DMS153 treated with DMSO at 0.1 percent for 48 hours (cell line): ENCODE data around the gene FNDC1.
A peak's percentile ranks its signal among the peaks of the same experiment; 100 is the strongest.
"Not testable (repeated sequence)": the region's sequence is repeated elsewhere in the genome, so short reads cannot be mapped to it uniquely, and the experiment has no call there.

Experiments used
- DNase-seq: peaks from one replicate; lab custom pipeline; 2025; ENCODE audit not compliant: unreplicated experiment; lab: John Stamatoyannopoulos, UW

The FNDC1 gene

DNA sequence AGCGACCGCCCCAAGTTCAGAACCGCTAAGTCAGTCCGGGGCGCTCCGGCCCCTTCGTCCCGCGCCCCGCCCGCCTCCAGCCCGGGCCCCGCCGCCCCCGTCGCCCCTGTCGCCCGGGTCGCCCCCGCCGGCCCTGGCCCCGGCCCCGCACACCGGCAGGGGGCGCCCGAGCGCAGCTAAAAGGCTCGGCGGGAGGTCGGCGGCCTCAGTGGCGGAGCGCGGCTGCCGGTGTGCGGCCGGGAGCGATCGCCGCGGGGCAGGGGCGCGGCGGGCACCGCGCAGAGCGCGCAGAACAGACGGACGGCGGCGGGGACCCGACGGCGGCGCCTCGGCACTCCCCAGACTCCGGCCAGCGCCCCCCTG is at the start of gene FNDC1:
TSS of gene FNDC1 (plus strand) at position 208 of the 363 bp plus-strand sequence. CDS start 197 bp downstream, outside the sequence.
- no peak for DNase-seq

GRCh38 chr6:159119791-159120190 is 49.4 kb upstream of the FNDC1 start:
- no peak for DNase-seq

- no peak for DNase-seq
These were observed 47.7 kb upstream of the FNDC1 start for GRCh38 chr6:159121486-159121885.

DNA sequence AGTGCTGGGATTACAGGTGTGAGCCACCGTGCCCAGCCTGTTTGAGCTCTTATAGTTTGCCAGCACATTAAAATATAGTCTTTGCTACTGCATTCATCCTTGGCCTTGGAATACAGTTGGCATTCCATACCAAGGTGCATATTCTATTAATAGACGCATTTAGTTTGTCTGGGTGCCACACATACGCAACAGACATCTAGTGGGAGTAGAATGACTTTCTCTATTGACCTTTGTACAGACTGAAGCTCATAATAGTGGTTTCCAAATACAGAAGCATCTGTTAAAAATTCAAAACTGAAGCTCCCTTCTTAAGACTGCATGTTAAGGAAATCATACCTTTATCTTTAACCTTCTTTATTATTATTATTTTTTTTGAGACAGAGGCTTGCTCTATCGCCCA is 46.7 kb upstream of the FNDC1 start:
- DNase-seq, result no peak

DNA sequence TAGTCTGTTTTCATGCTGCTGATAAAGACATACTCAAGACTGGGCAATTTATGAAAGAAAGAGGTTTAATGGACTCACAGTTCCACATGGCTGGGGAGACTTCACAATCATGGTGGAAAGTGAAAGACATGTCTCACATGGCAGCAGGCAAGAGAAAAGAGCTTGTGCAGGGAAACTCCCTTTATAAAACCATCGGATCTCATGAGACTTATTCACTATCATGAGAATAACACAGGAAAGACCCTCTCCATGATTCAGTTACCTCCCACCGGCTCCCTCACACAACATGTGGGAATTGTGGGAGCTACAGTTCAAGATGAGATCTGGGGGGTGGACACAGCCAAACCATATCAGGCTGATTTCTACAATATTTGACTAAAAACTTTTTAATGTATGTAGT is 45.4 kb upstream of the FNDC1 start:
- not testable (repeated sequence) for DNase-seq

DNA sequence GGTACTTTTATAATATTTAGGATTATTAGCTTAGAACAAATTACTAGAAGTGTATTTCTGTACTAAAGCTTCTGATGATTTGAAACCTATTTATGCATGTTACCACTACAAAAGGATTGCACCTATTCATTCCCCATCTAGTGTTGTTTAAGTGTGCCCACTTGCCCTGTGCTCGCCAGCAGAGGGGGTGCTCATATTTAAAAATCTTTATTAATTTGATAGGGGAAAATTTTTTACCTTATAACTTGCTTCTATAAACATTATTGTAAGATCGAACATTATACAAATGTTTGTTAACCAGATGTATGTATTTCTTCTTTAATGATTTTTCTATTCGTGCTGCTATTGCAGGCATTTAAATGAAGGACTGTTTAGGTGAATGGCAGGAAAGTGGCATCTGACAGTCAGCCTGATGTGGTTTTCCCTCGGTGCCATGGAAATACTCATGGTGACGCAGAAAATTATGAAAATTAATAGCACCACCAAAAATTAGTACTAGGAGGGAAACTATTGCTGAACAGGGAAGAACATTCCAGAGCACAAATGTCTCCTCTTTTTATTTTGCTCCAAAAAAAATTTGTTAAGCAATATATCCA is 44.1 kb upstream of the FNDC1 start:
- no peak for DNase-seq

GRCh38 chr6:159125951-159126352 is 43.2 kb upstream of the FNDC1 start:
- DNase-seq, result no peak

GRCh38 chr6:159126590-159126989 is 42.6 kb upstream of the FNDC1 start:
- DNase-seq, result no peak

DNA sequence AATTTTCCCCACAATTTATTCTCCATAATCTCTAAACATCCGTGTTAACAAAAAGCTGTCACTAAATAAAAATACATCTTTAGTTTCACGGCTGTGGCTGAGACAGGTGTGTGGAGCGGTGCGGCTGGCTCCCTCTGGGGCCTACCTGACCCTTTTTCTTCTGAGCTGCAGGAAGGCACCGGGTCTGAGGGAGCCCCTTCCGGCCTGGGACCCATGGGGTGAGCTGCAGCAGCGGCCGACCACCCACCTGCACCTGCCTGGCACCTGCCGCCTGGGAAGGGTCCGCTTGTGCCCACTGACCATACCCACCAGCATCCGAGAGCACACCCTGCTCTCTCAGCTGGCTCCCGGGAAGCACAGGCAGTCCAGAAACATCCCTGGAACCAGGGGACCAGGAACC is 41.5 kb upstream of the FNDC1 start:
- no peak for DNase-seq

- no peak for DNase-seq
These were observed 40.2 kb upstream of the FNDC1 start for GRCh38 chr6:159128978-159129377.

- no peak for DNase-seq
These were observed 38.4 kb upstream of the FNDC1 start for GRCh38 chr6:159130846-159131245.

DNA sequence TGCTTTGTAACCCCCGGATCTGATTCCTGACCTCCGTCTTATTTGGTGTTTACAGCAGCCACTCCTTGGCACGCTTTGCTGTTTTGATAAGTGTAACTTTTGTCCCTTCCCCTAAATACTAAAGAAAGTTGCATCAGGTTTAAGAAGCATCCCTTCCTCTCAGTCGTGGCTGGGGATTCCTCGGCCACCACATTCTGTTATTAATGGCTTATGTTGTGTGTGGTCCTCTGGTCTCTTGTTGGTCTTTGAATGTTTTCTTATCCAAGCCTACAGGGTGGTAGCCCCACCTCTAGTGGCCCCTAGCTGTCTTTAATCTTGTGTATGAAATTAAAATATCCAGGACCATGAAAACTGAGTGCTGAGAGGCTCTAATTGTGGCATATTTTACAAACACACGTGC is 37.5 kb upstream of the FNDC1 start:
- DNase-seq, result no peak

GRCh38 chr6:159132664-159133063 is 36.5 kb upstream of the FNDC1 start:
- DNase-seq, result no peak

- peak; percentile 54 for DNase-seq
These were observed 34.4 kb upstream of the FNDC1 start for GRCh38 chr6:159134701-159135364.

- no peak for DNase-seq
These were observed 31.5 kb upstream of the FNDC1 start for GRCh38 chr6:159137676-159138075.

- no peak for DNase-seq
These were observed 26.7 kb upstream of the FNDC1 start for GRCh38 chr6:159142531-159142930.

DNA sequence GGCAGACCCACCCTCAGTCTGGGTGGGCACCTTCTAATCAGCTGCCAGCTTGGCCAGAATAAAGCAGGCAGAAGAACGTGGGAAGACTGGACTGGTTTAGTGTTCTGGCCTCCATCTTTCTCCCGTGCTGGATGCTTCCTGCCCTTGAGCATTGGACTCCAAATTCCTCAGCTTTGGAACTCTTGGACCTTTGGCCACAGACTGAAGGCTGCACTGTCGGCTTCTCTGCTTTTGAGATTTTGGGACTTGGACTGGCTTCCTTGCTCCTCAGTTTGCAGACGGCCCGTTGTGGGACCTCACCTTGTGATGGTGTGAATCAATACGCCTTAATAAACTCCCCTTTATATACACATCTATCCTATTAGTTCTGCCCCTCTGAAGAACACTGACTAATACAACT is 20.6 kb upstream of the FNDC1 start:
- DNase-seq, result no peak

DNA sequence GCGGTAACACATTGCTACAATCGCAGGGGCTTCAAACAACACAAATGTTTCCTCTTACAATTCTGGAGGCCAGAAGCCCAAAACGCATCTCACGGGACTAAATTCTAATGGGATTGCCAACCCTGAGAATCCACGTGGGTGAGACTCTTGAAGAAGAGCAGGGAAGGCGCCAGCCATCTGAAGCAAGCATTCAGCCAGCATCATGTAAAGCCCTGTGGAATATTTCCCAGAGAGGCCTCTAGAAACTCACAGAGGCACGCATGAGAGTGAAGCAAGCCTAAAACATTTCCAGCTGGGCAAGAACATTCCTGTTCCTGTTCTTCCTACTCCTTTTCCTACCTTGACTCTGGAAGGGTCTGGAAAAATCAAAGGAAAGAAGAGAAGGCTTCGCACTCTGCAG is 19.6 kb upstream of the FNDC1 start:
- DNase-seq, result no peak

DNA sequence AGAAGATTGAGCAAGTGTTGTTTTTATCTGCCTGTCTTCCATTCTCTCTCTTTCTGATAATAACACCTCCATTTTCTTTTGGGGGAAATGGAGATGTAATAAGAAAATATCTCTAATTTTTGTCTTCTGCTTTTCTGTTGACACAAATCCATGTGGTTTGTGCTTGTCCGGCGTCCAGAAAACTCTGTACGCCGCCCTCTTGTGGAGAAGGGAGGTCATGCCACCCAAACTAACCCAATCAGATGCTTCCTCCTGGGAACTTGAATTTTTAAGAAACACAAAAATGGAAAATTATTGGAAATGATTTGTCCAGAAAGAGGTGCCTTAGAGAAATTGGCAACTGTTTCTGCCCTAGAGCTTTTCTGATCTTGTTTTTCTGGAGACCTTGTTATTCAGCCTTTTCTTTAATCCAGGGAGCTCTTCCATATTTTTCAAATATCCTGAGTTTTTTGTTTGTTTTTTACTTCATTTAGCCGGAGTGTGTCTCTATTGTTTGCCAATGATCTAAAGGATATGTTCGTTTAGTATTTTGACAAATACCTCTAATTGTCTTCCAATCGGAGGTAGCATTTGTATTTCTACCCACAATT is 17.8 kb upstream of the FNDC1 start:
- DNase-seq, result no peak

DNA sequence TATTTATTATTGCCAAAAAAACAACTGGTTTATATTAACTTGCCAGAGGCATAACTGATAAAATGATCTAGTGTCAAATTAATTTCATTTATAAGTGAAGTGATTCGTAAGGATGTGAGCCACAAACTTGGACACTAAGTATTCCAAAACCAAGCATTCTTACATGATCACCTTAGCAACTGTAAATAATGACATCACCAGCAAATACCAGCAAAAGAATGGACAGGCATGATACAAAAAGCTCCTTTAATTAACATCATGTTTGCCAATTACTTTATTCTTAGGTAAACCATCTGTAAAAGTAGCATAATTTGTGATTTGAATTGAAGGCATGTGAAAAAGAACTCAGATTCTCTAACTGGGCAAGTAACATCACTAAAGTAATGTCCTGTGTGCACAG is 17.2 kb upstream of the FNDC1 start:
- no peak for DNase-seq

DNA sequence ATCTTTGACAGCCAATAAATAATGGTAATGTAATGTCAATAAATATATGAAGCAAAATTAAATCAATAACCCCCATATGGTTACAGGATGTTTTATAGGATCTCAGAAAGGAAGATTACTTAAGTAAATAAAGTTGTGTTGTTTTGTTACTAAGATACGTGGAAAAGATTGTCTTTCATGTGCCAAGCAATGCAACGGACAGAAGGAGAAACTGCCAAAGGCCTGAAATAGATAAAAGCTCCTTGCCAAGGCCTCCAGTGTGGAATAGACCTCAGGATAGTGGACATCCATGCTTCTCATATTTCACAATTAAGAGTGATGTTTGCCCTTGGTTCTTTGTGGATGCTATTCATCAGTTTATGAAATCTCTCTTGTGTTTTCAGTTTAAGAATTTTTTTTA is 16.4 kb upstream of the FNDC1 start:
- no peak for DNase-seq

- DNase-seq, result no peak
These were observed 13.5 kb upstream of the FNDC1 start for GRCh38 chr6:159155679-159156078.

DNA sequence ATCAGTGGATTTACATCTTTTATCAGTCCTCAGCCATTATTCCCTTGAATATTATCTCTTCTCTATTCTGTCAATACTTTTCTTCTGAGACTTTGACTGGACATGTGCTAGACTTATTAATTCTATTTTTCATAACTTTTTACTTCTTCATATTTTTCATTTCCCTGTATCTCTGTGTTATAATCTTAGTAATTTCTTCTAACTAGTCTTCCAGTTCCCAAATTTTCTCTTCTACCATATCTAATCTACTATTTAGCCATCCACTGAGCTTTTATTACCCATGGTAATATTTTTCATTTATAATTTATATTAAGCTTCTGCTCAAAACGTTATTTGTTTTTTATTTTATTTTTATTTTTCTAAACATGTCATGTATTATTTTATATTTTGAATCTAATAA is 13.1 kb upstream of the FNDC1 start:
- no peak for DNase-seq
